Cardiac muscle cell (in vitro differentiated cells and primary cell): ENCODE data around the gene MLH1. TPM values are rescaled to one million over a fixed set of nuclear protein-coding genes. Genes with fewer than 3 reads are reported as not detected.

Experiments
- DNase-seq, 2 donors: peaks; one replicate each; pipeline versions ENCODE4 v3.0.0 to v3.0.0-alpha.2; 2010 to 2017; ENCODE audit warnings: low read depth in 1 of 2, low spot score in 1 of 2
- H3K27ac ChIP-seq: fragments of 200-600 bp; sonication (generic); 2 replicates; pipeline ENCODE4 v1.5.1; 2016
- H3K27me3 ChIP-seq: fragments of 200-600 bp; sonication (generic); 2 replicates; pipeline ENCODE4 v1.6.0; 2016; ENCODE audit warnings: control low read depth
- H3K36me3 ChIP-seq: fragments of 200-600 bp; sonication (generic); 2 replicates; pipeline ENCODE4 v1.5.1; 2016; ENCODE audit warnings: control low read depth
- H3K4me1 ChIP-seq: fragments of 200-600 bp; sonication (generic); 2 replicates; pipeline ENCODE4 v1.8.1; 2017; ENCODE audit warnings: low read depth, mild to moderate bottlenecking, mixed run types
- H3K4me3 ChIP-seq: fragments of 200-600 bp; sonication (generic); 2 replicates; pipeline ENCODE4 v1.5.1; 2016; ENCODE audit warnings: mild to moderate bottlenecking
- H3K9me3 ChIP-seq: fragments of 200-600 bp; sonication (generic); 2 replicates; pipeline ENCODE4 v1.5.1; 2017; ENCODE audit warnings: low read depth, mild to moderate bottlenecking, control low read depth
- polyA plus RNA-seq: library from polyadenylated mRNA; unstranded; fragments of >200 nt; fragmentation: Nextera tagmentation; extraction: Ambion mirVana; gene quantifications from 2 replicates; pipeline ENCODE4 v1.2.1, GENCODE V29; 2016
- total RNA-seq: library from RNA; depleted of rRNA; stranded (reverse); fragments of >200 nt; gene quantifications from 2 replicates; pipeline ENCODE4 v1.2.3, GENCODE V29; 2016
- TF ChIP-seq, protein P1 (sequence below): IDR thresholded peaks from 2 replicates; pipeline ENCODE4 v1.5.1; 2012; ENCODE audit warnings: low read depth, mild to moderate bottlenecking, low read length

MLH1 gene
- total and polyA plus RNA-seq, 2 experiments from 2014 or later: 35.2 to 63.1 TPM

GRCh38 chr3:37014620-37015019, 21.3 kb downstream of the MLH1 start:
- Histone ChIP-seq H3K27me3 (no peaks in the 10 kb centered on the region), H3K9me3 (no peaks in the 10 kb centered on the region), H3K27ac (peak overlapping the region; percentile 87), H3K4me3 (no peak overlapping the region), H3K4me1 (peaks cover 24% of the 10 kb centered on the region), H3K36me3 (peaks cover 24% of the 10 kb centered on the region)
- peak in 1 of 2 donors; percentile 69 for DNase-seq
- TF ChIP-seq, protein P1, sequence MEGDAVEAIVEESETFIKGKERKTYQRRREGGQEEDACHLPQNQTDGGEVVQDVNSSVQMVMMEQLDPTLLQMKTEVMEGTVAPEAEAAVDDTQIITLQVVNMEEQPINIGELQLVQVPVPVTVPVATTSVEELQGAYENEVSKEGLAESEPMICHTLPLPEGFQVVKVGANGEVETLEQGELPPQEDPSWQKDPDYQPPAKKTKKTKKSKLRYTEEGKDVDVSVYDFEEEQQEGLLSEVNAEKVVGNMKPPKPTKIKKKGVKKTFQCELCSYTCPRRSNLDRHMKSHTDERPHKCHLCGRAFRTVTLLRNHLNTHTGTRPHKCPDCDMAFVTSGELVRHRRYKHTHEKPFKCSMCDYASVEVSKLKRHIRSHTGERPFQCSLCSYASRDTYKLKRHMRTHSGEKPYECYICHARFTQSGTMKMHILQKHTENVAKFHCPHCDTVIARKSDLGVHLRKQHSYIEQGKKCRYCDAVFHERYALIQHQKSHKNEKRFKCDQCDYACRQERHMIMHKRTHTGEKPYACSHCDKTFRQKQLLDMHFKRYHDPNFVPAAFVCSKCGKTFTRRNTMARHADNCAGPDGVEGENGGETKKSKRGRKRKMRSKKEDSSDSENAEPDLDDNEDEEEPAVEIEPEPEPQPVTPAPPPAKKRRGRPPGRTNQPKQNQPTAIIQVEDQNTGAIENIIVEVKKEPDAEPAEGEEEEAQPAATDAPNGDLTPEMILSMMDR: no peak

DNA sequence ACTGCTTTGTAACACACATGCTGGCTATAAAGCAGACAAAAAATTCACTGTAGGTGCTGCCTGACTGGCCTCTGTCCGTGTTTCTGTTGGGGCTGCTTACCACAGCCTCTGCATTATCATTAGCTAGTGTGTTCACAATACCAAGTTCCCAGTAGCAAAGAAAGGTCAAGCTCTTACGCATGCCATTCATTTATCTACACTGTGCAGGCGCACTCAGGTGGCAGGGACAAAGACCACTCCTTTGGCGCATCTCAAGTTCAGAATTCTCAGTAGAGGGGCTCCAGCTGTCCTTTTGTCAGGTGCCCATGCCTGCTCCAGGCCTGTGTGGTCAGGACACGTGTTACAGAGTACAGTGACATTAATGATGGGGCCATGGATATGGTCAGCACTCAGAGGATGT, 22.3 kb downstream of the MLH1 start:
- peaks cover 33% of the 10 kb centered on the region for H3K36me3 ChIP-seq

GRCh38 chr3:37016903-37017302, 23.6 kb downstream of the MLH1 start:
- no peak for DNase-seq
- TF ChIP-seq, protein P1: no peak
- no peak overlapping the region for H3K4me3 ChIP-seq
- H3K9me3 ChIP-seq: no peaks in the 10 kb centered on the region
- peak overlapping the region; percentile 19 for H3K27ac ChIP-seq
- H3K4me1 ChIP-seq: peaks cover 24% of the 10 kb centered on the region
- no peaks in the 10 kb centered on the region for H3K27me3 ChIP-seq
- H3K36me3 ChIP-seq: peaks cover 32% of the 10 kb centered on the region

More for the DNA sequence above, 22.3 kb downstream of the MLH1 start:
- TF ChIP-seq, protein P1: no peak
- Histone ChIP-seq H3K4me3 (no peak overlapping the region), H3K27me3 (no peaks in the 10 kb centered on the region), H3K27ac (peak overlapping the region; percentile 87), H3K9me3 (no peaks in the 10 kb centered on the region), H3K4me1 (peaks cover 24% of the 10 kb centered on the region)
- DNase-seq: peak in 1 of 2 donors; percentile 55

GRCh38 chr3:37017683-37018082, 24.4 kb downstream of the MLH1 start:
- Histone ChIP-seq H3K4me1 (peaks cover 24% of the 10 kb centered on the region), H3K27me3 (no peaks in the 10 kb centered on the region), H3K9me3 (no peaks in the 10 kb centered on the region), H3K4me3 (no peak overlapping the region), H3K27ac (peak overlapping the region; percentile 42), H3K36me3 (peaks cover 26% of the 10 kb centered on the region)
- DNase-seq: peak in 1 of 2 donors; percentile 30
- TF ChIP-seq, protein P1: no peak

DNA sequence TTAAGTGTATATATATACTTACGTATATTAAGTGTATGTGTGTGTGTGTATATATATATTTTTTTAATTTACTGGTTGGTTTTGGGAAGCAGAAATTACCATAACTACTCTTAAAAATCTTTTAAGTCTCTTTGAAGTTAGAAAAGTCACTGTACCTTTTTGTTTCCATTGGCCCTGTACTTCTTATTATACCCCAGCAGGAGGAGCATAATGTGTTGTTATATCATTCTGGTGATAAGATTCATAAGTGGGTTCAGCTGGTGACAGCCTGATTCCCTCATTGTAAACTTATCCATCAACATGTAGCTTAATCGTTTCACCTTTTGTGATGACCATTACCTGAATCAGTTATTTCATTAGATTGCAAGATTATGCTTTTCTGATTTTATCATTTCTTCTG, 30.8 kb downstream of the MLH1 start:
- Histone ChIP-seq H3K27me3 (no peaks in the 10 kb centered on the region), H3K4me3 (no peak overlapping the region), H3K27ac (no peak overlapping the region), H3K36me3 (peaks cover 39% of the 10 kb centered on the region), H3K4me1 (no peaks in the 10 kb centered on the region), H3K9me3 (no peaks in the 10 kb centered on the region)
- peak in 1 of 2 donors; percentile 30 for DNase-seq
- TF ChIP-seq, protein P1: peak; percentile 43
